GM10266 (cell line): Measurements from ENCODE around the gene COX4I2.

ENCODE experiments used
- DNase-seq: peaks from one replicate; pipeline ENCODE4 v3.0.0; 2012; ENCODE audit errors: extremely low spot score
- CTCF ChIP-seq: IDR thresholded peaks from 2 replicates; pipeline ENCODE4 v1.5.1; 2012; ENCODE audit warnings: mild to moderate bottlenecking, low read depth; ENCODE audit not compliant: control insufficient read depth, insufficient read depth; ENCODE audit errors: missing control alignments

Gene COX4I2

GRCh38 chr20:31674895-31675827 lies 37.4 kb downstream of the COX4I2 start:
- TF ChIP-seq CTCF = no peak
- DNase-seq = peak; percentile 57

- no peak for TF ChIP-seq CTCF
- peak; percentile 50 for DNase-seq
These were observed 38.3 kb downstream of the COX4I2 start for GRCh38 chr20:31675828-31676608.

- TF ChIP-seq CTCF = no peak
These were observed 38.9 kb downstream of the COX4I2 start for GRCh38 chr20:31676609-31676989.

GRCh38 chr20:31677553-31678260 lies 40.0 kb downstream of the COX4I2 start:
- DNase-seq = no peak
- TF ChIP-seq CTCF = no peak

More at GRCh38 chr20:31676609-31676989, 38.9 kb downstream of the COX4I2 start:
- DNase-seq = no peak

GRCh38 chr20:31678389-31679356 lies 41.0 kb downstream of the COX4I2 start:
- DNase-seq = no peak
- no peak for TF ChIP-seq CTCF
